HG02870 (cell line): ENCODE measurements around the gene CHCHD6.

Source experiments
- ATAC-seq: cut with Tn5 transposase; IDR thresholded peaks from one replicate; pipeline ENCODE4 v1.9.1; 2021; ENCODE audit warnings: mild to moderate bottlenecking, moderate library complexity; ENCODE audit not compliant: unreplicated experiment

The CHCHD6 gene

GRCh38 chr3:126889276-126890201 is 185.5 kb downstream of the CHCHD6 start:
- no peak for ATAC-seq

GRCh38 chr3:126891141-126891540 is 187.1 kb downstream of the CHCHD6 start:
- no peak for ATAC-seq

DNA sequence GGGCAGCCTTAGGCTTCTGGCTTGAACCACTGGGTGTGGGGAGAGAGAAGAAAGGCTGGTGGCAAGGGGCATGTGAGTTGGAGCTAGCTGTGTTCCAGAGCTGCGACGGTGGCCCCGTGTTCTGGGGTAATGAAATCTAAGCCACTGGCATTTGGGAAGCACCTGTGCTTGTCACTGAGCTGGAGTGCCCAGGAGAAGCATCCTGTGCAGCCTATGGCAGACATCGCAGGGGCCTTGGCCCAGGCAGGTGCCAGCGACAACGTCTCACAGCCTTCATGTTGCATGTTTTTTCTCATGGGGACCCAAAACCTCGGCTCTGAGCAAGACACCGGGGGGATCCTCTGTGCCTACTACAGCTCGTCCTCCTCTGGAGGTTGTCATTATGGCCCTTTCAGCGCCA is 187.8 kb downstream of the CHCHD6 start:
- no peak for ATAC-seq

- ATAC-seq, result no peak
Measured at GRCh38 chr3:126893651-126894050, 189.6 kb downstream of the CHCHD6 start.

GRCh38 chr3:126894475-126894874 is 190.4 kb downstream of the CHCHD6 start:
- ATAC-seq, result no peak

DNA sequence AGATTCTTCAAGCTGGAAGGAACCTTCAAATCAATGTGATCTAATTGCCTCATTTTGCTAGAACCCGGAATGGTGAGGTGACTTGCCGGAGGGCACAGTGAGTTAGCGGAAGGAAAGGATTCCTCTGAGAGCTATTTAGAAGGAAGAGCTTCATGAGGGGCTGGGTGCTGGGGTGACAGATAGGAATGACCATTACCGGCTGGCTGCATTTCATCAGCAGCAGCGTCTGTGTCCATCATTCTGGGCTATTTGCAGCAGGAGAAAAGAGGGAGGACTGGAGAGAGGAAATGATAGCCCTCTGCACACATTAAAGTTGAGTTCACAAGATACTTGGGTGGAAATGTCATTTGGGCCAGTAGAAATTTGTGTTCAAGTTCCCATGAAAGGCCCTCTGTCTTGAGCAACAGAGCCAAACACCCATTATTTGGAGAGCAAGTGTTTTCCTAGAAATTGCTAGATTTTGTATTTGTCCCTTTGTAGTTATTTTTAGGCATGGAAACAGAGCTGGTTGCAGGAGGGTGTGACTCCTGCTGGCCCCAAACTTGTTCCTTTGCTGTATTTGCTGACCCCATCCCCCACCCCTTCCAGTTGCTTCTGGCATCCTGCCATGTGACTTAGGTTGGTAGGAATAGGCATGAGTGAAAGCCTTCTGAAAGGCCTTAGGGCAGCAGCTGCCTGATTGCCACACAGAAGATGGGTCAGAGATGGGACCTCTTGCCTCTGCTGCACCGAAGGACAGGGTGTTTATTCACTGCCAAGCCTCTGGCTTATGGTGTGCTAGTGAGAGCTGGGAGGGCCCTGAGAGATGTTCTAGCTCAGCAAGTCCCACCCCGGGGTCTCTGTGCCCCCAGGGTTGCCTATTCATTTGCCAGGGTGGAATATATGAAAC is 191.4 kb downstream of the CHCHD6 start:
- ATAC-seq, result no peak

DNA sequence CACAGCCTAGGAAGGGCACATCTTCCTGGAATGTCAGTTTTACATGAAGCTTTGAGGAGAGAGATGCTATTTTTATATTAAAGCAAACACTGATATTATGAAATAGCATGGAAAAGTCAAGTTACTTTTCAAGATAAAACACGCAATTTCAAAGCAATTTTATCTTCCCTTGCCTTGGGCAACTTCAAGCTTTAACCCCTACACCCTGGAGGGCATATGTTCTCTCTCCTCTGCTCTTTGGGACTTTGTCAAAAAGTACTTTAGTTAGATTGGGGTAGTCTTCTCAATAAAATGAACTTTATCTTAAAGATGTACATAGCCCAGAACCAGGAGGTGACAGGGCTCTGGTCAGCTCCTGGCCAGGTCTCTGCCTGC is 192.0 kb downstream of the CHCHD6 start:
- no peak for ATAC-seq

DNA sequence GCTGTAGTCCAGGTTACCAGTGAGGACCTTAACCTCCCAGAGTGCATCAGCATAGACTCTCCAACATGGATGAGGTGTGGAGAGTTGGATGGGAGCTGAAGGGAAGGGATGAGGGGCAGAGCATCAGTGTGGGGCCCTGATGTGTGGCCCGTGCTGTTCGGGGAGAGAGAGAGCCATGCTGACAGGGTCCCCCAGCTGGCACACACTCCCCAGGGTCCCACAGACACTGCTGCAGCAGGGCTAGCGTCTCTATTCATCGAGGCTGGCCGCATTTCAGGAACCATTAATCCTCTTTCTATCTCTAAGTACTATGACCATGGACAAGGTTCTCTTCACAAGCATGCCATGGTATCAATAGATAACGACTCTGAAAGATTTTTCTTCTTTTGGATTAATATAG is 192.9 kb downstream of the CHCHD6 start:
- ATAC-seq, result no peak

GRCh38 chr3:126897943-126898342 is 193.9 kb downstream of the CHCHD6 start:
- no peak for ATAC-seq

DNA sequence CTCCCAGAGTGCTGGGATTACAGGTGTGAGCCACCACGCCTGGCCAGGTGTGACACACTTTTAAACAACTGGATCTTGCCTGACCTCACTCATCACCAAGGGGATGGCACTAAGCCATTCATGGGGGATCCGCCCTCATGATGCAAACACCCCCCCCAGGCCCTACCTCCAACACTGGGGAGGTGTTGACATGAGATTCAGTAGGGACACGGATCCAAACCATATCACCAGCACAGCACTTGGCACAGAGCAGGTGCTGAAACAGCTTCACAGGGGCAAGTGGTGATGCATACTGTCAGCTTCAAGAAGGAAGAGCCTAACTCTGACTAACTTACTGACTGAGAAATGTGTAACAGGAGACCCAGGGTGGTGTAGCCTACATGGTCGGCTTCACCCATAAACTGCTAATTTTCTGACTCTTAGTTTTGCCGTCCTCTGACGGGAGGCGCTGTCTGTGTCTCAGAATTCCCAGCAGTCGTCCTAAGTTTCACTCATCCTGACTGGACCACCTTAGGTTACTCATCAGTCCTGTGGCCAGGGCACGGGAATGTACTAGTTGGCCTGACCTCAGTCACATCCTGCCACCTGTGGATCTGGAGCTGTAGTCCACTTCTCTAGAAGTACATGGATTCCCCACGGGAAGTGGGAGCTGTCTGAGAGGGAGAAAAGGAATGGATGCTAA is 197.0 kb downstream of the CHCHD6 start:
- ATAC-seq, result no peak

DNA sequence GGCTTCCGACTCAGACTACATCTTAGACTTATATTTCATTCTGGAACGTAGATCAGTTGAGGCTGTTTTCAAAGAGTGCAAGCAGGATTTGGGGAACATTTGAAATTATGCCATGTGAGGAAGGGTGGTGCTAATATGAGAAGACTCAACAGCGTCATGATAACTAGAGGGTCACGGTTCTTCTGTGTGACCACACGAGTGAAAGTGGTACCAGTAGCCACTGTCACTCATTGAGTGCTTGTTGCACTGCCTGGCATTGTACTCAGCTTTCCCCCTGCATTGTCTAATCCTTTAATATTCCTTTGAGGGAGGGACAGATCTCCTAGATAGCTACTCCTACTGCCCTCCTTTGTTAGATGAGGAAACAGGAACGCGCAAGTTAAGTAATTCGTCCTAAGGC is 197.6 kb downstream of the CHCHD6 start:
- no peak for ATAC-seq

DNA sequence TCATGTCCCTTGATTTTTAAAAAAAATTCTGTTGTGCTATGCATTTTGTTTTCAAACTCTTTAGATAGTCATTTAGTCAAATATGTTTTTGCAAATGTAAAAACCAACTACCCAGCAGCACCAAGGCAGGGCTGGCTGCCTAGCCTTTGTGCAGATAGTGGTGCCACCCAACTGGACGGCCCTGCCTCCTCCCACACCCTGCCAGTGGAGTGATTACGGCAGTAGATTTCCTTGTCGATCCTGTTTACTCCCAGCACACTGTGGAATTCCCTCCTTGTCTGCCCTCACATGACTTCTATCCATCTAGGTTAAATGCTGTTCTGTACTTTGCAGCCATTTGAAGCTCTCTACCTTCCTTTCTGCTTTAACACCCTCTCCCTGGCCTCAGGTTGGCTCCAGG is 199.5 kb downstream of the CHCHD6 start:
- ATAC-seq, result no peak

GRCh38 chr3:126907557-126907956 is 203.5 kb downstream of the CHCHD6 start:
- no peak for ATAC-seq

- no peak for ATAC-seq
Measured at GRCh38 chr3:126908752-126909275, 204.8 kb downstream of the CHCHD6 start.

DNA sequence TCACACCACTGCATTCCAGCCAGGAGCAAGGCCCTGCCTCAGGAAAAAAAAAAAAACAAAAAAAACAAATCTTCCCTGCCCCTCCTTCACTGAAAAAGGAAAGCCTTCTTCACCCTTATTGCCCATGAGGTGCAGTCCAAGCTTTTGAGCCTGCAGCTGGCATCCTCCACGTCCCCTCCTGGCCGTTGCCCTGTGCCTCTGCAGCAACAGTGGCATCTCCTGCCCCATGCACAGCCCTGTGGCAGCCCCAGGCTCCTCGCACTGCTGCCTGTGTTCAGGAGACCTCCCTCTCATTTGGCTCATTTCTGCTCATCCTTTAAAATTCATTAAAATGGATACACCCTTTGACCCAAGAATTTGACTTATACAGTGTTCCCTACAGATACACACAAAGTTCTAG is 206.2 kb downstream of the CHCHD6 start:
- ATAC-seq, result no peak

DNA sequence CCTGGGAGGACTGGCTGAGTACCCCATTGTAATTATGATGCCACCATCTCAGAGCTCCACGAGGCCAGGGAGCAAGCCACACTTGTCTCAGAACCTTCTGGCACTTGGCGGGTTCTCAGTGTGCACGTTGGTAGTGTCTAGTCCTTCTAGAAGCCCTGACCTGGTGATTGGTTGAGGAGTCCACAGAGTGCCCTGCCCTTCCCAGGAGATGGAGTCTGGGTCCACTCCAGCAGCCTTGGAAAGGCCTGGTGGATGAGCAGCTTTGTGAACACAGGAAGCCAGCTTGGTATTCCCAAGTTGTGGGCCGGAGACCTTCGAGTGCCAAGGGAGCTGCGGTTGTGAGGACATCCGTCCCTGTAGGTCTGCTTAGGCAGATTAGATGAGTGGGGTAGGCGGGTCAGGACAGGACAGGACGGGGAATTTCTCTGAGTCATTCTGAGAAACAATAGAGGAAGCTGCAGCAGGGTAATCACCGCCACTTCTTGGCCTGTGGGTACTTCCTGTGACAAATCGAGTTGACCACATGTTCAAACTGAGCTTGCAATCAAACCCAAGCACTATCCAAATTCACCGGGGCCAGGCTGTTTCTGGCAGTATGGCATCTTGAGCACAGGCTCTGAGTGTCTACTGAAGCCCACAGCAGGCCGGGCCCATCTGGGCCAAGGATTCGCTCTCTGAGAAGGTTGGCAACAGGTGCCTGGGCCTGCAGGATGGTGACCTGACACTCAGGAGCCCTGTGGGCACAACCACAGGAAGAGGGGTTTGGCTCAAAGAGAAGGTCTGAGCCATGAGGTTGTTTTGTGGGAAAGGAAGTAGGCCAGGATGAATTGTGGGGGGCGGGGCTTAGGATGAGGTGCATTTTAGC is 207.4 kb downstream of the CHCHD6 start:
- peak; percentile 97 for ATAC-seq

- ATAC-seq, result no peak
Measured at GRCh38 chr3:126912027-126912422, 208.0 kb downstream of the CHCHD6 start.

DNA sequence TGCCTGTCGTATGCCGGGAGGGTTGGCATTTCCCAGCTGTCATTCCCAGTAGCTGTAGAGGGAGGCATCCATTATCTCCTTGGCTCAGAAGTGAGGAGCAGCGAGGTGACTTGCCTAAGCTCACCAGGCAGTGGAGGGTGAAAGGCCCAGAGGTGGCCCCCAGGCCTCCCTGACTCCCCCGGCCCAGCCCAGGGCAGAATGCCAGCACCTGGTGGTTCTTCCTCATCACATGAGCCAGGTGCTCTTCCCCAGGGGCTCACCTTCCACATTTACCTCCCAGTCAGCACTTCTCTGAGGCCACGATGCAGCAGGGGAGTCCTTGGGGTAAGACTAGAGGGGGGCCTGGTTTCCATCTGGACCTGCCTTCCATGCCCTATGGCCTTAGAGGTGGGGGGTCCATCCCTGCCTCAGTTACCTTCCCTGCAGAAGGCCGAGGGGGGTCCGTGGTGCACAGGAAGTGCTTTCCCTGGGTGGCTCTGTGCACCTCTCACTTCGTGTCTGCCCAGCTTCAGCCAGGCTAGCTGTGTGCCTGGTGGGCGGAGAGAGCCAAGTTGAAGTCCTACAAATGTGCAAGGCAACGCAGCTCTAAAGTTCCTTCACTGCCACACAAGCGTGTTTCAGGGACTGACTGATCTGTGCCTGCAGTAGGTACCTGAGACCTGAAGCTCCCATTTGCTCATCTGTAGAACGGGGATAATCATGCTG is 208.6 kb downstream of the CHCHD6 start:
- ATAC-seq, result no peak

DNA sequence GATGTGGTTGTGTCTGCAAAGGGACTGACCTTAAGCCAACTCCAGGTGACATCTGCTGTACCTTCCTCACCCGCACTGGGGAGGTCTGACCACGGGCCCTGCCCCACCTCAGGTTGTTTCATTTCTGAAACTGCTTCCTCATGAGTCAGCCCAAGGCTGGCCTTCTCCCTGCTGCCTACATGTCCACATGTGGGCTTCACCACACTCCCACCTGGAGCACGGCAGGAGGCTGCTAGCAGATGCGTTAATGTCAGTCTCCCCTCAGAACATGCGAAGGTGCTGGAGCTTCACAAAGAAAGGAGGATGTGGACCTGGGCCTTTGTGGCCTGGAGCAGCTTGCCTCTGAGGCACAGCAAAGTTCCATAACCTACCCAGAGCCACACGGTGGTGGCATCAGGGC is 209.5 kb downstream of the CHCHD6 start:
- no peak for ATAC-seq

DNA sequence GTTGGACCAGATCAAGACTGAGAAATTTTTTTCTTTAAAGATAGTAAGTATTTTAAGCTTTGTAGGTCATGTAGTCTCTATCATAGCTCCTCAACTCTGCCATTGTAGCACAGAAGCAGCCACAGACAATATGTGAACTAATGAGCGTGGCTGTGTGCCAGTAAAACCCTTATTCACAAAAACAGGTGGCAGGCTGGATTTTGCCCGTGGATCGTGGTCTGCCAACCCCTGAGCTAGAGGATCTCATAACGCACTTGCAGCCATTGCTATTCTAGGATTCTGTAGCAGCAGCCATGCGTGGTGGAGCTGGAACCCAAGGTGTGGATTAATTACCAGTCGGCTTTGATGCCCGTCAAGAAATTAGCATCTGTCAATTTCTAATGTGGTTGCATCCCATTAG is 210.2 kb downstream of the CHCHD6 start:
- ATAC-seq, result no peak
